ENCODE data around the gene DGKA. TPM values are rescaled to one million over a fixed set of nuclear protein-coding genes. Genes with fewer than 3 reads are reported as not detected.

The DGKA gene
- total RNA-seq, 4 donors from 2014 or later: 24.0 to 183 (median 55.1) TPM

- Histone ChIP-seq H3K4me3 (peak overlapping the region; percentile 77 to 79), H3K4me1 (peaks cover 4 to 7% of the 10 kb centered on the region in 2 donors), H3K27me3 (no peaks in the 10 kb centered on the region), H3K27ac (peak overlapping the region; percentile 83 to 91), H3K36me3 (no peaks in the 10 kb centered on the region), H3K9me3 (no peaks in the 10 kb centered on the region)
- intact Hi-C loops (cut with DNase I; ENCODE audit: low total_unique reads): loop anchor here (5.0 kb wide), 1 partner anchor 105 kb away; the partner anchor contains the start of gene DNAJC14
- peak; percentile 62 to 65 for DNase-seq
- TF ChIP-seq CTCF (IDR thresholded peaks at IDR 0.05) (no peak), POLR2A (IDR thresholded peaks at IDR 0.05) (peak; percentile 26 to 50)
Observed at GRCh38 chr12:55931780-55932550, 1.0 kb downstream of the DGKA start.

GRCh38 chr12:55932551-55932910 is 1.6 kb downstream of the DGKA start:
- peaks cover 4 to 7% of the 10 kb centered on the region in 2 donors for H3K4me1 ChIP-seq
- intact Hi-C loops (cut with DNase I; ENCODE audit: low total_unique reads): loop anchor here (5.0 kb wide), 1 partner anchor 105 kb away; the partner anchor contains the start of gene DNAJC14
- no peak for DNase-seq

GRCh38 chr12:55933169-55933798 is 2.3 kb downstream of the DGKA start:
- intact Hi-C loops (cut with DNase I; ENCODE audit: low total_unique reads): loop anchor here (5.0 kb wide), 1 partner anchor 106 kb away; the partner anchor contains the start of gene DNAJC14

More at GRCh38 chr12:55932551-55932910, 1.6 kb downstream of the DGKA start:
- Histone ChIP-seq H3K27me3 (no peaks in the 10 kb centered on the region), H3K27ac (peak overlapping the region; percentile 83 to 91), H3K4me3 (peak overlapping the region; percentile 77 to 79), H3K9me3 (no peaks in the 10 kb centered on the region), H3K36me3 (no peaks in the 10 kb centered on the region)
- TF ChIP-seq POLR2A (IDR thresholded peaks at IDR 0.05) (no peak), CTCF (IDR thresholded peaks at IDR 0.05) (no peak)

GRCh38 chr12:55933799-55934742 is 3.1 kb downstream of the DGKA start:
- Histone ChIP-seq H3K4me3 (no peak overlapping the region), H3K36me3 (no peaks in the 10 kb centered on the region), H3K9me3 (no peaks in the 10 kb centered on the region), H3K27ac (peak overlapping the region in 1 of 2 donors; percentile 91), H3K27me3 (no peaks in the 10 kb centered on the region), H3K4me1 (peaks cover 4% of the 10 kb centered on the region in 2 donors)
- DNase-seq: no peak
- TF ChIP-seq POLR2A (IDR thresholded peaks at IDR 0.05) (no peak), CTCF (IDR thresholded peaks at IDR 0.05) (no peak)
- intact Hi-C loops (cut with DNase I; ENCODE audit: low total_unique reads): loop anchor here (5.0 kb wide), 1 partner anchor 107 kb away; the partner anchor contains the start of gene DNAJC14

More at GRCh38 chr12:55933169-55933798, 2.3 kb downstream of the DGKA start:
- peaks cover 4 to 7% of the 10 kb centered on the region in 2 donors for H3K4me1 ChIP-seq
- H3K36me3 ChIP-seq: no peaks in the 10 kb centered on the region
- H3K9me3 ChIP-seq: no peaks in the 10 kb centered on the region
- H3K4me3 ChIP-seq: no peak overlapping the region
- TF ChIP-seq CTCF (IDR thresholded peaks at IDR 0.05) (no peak), POLR2A (IDR thresholded peaks at IDR 0.05) (no peak)
- peak in 1 of 2 donors; percentile 31 for DNase-seq
- no peaks in the 10 kb centered on the region for H3K27me3 ChIP-seq
- H3K27ac ChIP-seq: peak overlapping the region; percentile 19 to 91
